HL-60 (cell line): ENCODE data around the gene OR8H2.
"Not testable (repeated sequence)": the region's sequence is repeated elsewhere in the genome, so short reads cannot be mapped to it uniquely, and the experiment has no call there.

Experiments
- GABPA ChIP-seq: IDR thresholded peaks from 2 replicates; pipeline ENCODE4 v1.6.1; 2012; ENCODE audit warnings: low read depth
- POLR2AphosphoS5 ChIP-seq: IDR thresholded peaks from 2 replicates; pipeline ENCODE4 v1.6.1; 2012; ENCODE audit warnings: low read depth
- REST ChIP-seq: IDR thresholded peaks from 2 replicates; pipeline ENCODE4 v1.6.1; 2012; ENCODE audit warnings: low read depth; ENCODE audit not compliant: insufficient replicate concordance
- SPI1 ChIP-seq: IDR thresholded peaks from 2 replicates; pipeline ENCODE4 v1.6.1; 2012; ENCODE audit warnings: low read depth, mild to moderate bottlenecking, borderline replicate concordance
- TF ChIP-seq, protein P1 (sequence below): IDR thresholded peaks from one replicate; pipeline ENCODE4 v1.5.1; 2011; ENCODE audit warnings: low read length, control low read depth, inconsistent platforms; ENCODE audit not compliant: insufficient read depth

DNA sequence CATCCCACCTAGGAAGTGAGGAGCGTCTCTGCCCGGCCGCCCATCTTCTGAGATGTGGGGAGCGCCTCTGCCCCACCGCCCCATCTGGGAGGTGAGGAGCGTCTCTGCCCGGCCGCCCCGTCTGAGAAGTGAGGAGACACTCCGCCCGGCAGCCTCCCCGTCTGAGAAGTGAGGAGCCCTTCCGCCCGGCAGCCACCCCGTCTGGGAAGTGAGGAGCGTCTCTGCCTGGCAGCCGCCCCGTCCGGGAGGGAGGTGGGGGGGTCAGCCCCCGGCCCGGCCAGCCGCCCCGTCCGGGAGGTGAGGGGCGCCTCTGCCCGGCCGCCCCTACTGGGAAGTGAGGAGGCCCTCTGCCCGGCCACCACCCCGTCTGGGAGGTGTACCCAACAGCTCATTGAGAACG, 40.2 kb downstream of the OR8H2 start:
- TF ChIP-seq, protein P1, sequence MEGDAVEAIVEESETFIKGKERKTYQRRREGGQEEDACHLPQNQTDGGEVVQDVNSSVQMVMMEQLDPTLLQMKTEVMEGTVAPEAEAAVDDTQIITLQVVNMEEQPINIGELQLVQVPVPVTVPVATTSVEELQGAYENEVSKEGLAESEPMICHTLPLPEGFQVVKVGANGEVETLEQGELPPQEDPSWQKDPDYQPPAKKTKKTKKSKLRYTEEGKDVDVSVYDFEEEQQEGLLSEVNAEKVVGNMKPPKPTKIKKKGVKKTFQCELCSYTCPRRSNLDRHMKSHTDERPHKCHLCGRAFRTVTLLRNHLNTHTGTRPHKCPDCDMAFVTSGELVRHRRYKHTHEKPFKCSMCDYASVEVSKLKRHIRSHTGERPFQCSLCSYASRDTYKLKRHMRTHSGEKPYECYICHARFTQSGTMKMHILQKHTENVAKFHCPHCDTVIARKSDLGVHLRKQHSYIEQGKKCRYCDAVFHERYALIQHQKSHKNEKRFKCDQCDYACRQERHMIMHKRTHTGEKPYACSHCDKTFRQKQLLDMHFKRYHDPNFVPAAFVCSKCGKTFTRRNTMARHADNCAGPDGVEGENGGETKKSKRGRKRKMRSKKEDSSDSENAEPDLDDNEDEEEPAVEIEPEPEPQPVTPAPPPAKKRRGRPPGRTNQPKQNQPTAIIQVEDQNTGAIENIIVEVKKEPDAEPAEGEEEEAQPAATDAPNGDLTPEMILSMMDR = not testable (repeated sequence)
- not testable (repeated sequence) for TF ChIP-seq SPI1, POLR2AphosphoS5, REST, GABPA
